ENCODE results near the gene KIR2DL1.
"Not testable (repeated sequence)": the region's sequence is repeated elsewhere in the genome, so short reads cannot be mapped to it uniquely, and the experiment has no call there.

Gene KIR2DL1

DNA sequence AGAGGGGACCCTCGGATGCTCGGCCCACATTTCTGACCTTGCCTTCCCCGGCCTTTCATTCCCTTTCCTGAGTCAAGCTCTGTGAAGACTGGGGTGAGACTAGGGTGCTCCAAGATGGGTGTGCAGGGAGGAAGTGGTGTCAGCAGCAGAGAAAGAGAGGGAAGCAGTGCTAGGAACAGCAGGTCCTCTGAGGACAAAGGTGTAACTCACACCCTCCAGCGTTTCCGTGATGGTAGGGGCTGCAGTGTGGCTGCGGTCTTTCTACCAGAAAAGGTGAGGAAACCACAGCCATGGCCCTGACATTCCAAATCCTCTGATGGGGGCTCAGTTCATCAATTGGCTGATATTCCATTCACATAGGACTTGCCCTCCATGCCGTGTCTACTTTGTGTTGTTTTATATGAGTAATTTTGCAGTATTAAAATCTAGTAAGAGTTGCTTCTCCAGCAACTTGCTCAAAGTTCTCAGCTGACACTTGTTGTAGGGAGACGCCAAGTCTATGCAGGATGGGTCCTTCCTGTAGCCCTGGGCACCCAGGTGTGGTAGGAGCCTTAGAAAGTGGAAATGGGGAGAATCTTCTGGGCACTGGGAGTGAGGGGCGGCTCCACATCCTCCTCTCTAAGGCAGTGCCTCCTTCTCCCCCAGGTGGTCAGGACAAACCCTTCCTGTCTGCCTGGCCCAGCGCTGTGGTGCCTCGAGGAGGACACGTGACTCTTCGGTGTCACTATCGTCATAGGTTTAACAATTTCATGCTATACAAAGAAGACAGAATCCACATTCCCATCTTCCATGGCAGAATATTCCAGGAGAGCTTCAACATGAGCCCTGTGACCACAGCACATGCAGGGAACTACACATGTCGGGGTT is 48.3 kb downstream of the KIR2DL1 start:
- DNase-seq (ENCODE audit: low read depth in 2 of 2), result no peak

DNA sequence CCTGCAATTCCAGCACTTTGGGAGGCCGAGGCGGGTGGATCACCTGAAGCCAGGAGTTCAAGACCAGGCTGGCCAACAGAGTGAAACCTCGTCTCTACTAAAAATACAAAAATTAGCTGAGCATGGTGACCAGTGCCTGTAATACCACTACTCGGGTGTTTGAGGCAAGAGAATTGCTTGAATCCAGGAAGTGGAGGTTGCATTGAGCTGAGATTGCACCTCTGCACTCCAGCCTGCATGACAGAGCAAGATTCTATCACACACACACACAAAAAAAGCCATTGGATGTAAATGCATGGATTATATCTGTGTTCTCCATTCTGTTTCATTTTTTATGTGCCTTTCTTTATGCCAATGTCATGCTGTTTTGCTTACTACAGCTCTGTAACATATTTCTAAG is 54.8 kb downstream of the KIR2DL1 start:
- DNase-seq (ENCODE audit: low read depth in 2 of 2), result not testable (repeated sequence)

- not testable (repeated sequence) for DNase-seq (ENCODE audit: low read depth in 2 of 2)
Measured at GRCh38 chr19:54825326-54825725, 55.7 kb downstream of the KIR2DL1 start.

DNA sequence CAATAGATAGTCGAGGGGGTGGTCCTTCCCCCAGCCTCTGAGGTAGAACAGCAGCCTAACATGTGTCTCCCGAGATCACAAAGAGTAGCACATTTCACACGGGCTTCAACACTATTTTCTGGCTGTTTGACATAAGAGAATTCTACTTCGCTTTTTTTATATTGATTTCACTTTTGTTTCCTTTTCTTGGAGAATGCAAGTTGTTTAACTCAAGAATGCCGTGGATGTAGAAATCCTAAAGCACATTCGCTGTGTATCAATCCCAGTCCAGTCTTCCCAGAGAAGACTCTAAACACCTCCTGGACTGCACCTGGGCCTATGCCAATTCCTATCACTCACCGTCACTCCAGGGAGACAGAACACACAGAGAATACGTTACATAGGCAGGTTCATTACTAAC is 58.5 kb downstream of the KIR2DL1 start:
- not testable (repeated sequence) for DNase-seq (ENCODE audit: low read depth in 2 of 2)

GRCh38 chr19:54832496-54832895 is 62.9 kb downstream of the KIR2DL1 start, which contains the start of gene KIR2DS4:
Gene KIR2DS4 (plus strand): TSS chr19:54832676.
- not testable (repeated sequence) for DNase-seq (ENCODE audit: low read depth in 2 of 2)
